Ovary (tissue), 9 donors: ENCODE data around the gene ERAL1. TPM values are rescaled to one million over a fixed set of nuclear protein-coding genes. Genes with fewer than 3 reads are reported as not detected.

Experiments used
- DNase-seq, 5 donors: peaks; one replicate each; pipeline ENCODE4 v3.0.0-alpha.2; 2019 to 2020
- H3K27ac ChIP-seq, 2 donors: fragments of 200-600 bp; one replicate each; pipeline versions ENCODE4 v1.5.1 to v1.8.0; 2019 to 2022
- H3K27me3 ChIP-seq: fragments of 200-600 bp; one replicate; pipeline ENCODE4 v1.8.0; 2022
- H3K36me3 ChIP-seq: fragments of 200-600 bp; sonication (generic); one replicate; pipeline ENCODE4 v1.5.1; 2019
- H3K4me1 ChIP-seq: one replicate; pipeline ENCODE4 v1.8.1; 2013; ENCODE audit warnings: mild to moderate bottlenecking, moderate library complexity; ENCODE audit not compliant: insufficient read depth
- H3K4me3 ChIP-seq: fragments of 200-600 bp; sonication (generic); one replicate; pipeline ENCODE4 v1.5.1; 2017
- H3K9me3 ChIP-seq, 2 donors: fragments of 200-600 bp in 1 of 2; sonication (generic) in 1 of 2; one replicate each; pipeline versions ENCODE4 v1.5.1 to v1.8.1; 2013 to 2019; ENCODE audit warnings: mild to moderate bottlenecking in 1 of 2, moderate library complexity in 1 of 2
- EP300 ChIP-seq: sonication (generic); formaldehyde crosslinking; IDR thresholded peaks from one replicate; pipeline ENCODE4 v1.6.1; 2017; ENCODE audit warnings: antibody characterized with exemption
- POLR2A ChIP-seq: fragments of 450-650 bp; IDR thresholded peaks from one replicate; pipeline ENCODE4 v1.6.1; 2017; ENCODE audit warnings: antibody characterized with exemption, mild to moderate bottlenecking, moderate library complexity
- WGBS, 3 donors: extraction: QIAGEN DNeasy Blood & Tissue Kit in 1 of 3; methylation state at CpG; one replicate each; pipeline versions ENCODE4 v1.1.5 to v1.1.7; 2013 to 2017; 5-methylcytosine and 5-hydroxymethylcytosine counted together
- intact Hi-C, 4 donors: fragments of 100-400 bp; cut with DNase I; formaldehyde crosslinking; loops; one replicate each; pipeline versions ENCODE4 v1.11.0 to v1.15.1; 2022 to 2023
- polyA plus RNA-seq, 2 donors: library from polyadenylated mRNA; stranded (reverse); fragments of 200-250 nt in 1 of 2; fragments of 350-450 nt in 1 of 2; fragmentation: Illumina TruSeq in 1 of 2; extraction: RNeasy Lipid Tissue Mini Kit (QIAGEN cat#74804) in 1 of 2; gene quantifications; one replicate each; pipeline ENCODE4 v1.2.3, GENCODE V29; 2013 to 2014
- total RNA-seq, 7 donors: library from RNA; depleted of rRNA in 2 of 7; stranded (reverse); fragments of >200 nt in 2 of 7; fragmentation: NEBNext Ultra II Directional in 3 of 7; extraction: Animal tissue kit (Norgen Biotek cat#: 25700) in 3 of 7; gene quantifications; one replicate each; pipeline versions ENCODE4 v1.1.0 to v1.2.4, GENCODE V29; 2016 to 2023
- TF ChIP-seq, protein P1 (sequence below), 3 donors: fragments of 450-650 bp in 2 of 3; fragments of 200-600 bp in 1 of 3; IDR thresholded peaks; one replicate each; pipeline versions ENCODE4 v1.5.1 to v1.8.0; 2016 to 2022; ENCODE audit warnings: antibody characterized with exemption in 3 of 3, mild to moderate bottlenecking in 1 of 3
- donor health status: DM: no; HTN: no; CAD: no; lungs with moderate emphysema.
- donor health status: DM: no; HTN: no; CAD: no.
- donor health status: Bipolar disorder and iron deficiency.
- donor health status: DM: yes; HTN: yes; CAD: no.
- donor health status: DM: no; HTN: no; CAD: no.
- donor health status: DM: yes; HTN: yes; CAD: no.

The ERAL1 gene
- total and polyA plus RNA-seq, 9 donors, result 18.8 to 61.9 (median 28.9) TPM

DNA sequence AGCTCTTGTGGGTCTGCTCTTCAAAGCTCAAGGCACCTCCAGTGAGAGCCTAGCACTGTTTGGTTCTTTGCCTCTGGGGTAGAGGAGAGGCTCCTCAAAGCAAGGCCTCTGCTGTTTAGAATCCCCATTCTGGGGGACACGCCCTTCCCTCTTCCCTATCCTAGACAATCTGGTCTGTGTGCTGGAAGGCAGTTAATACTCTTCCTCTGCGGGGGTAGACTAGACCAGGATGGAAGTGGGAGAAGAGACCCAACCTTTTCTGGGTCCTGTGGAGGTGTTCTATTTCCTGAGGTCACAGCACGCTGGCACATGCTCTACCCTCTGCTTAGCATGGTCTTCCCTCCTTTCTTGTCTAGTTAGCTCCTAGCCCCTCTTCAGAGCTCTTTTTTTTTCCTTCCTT lies 7.7 kb downstream of the ERAL1 start:
- no peak overlapping the region for H3K4me3 ChIP-seq
- no peak for TF ChIP-seq EP300
- TF ChIP-seq POLR2A, result no peak
- TF ChIP-seq, protein P1, sequence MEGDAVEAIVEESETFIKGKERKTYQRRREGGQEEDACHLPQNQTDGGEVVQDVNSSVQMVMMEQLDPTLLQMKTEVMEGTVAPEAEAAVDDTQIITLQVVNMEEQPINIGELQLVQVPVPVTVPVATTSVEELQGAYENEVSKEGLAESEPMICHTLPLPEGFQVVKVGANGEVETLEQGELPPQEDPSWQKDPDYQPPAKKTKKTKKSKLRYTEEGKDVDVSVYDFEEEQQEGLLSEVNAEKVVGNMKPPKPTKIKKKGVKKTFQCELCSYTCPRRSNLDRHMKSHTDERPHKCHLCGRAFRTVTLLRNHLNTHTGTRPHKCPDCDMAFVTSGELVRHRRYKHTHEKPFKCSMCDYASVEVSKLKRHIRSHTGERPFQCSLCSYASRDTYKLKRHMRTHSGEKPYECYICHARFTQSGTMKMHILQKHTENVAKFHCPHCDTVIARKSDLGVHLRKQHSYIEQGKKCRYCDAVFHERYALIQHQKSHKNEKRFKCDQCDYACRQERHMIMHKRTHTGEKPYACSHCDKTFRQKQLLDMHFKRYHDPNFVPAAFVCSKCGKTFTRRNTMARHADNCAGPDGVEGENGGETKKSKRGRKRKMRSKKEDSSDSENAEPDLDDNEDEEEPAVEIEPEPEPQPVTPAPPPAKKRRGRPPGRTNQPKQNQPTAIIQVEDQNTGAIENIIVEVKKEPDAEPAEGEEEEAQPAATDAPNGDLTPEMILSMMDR (IDR thresholded peaks at IDR 0.05), result no peak
- no peak for DNase-seq
- no peaks in the 10 kb centered on the region for H3K36me3 ChIP-seq
- H3K4me1 ChIP-seq, result no peaks in the 10 kb centered on the region
- no peaks in the 10 kb centered on the region for H3K27me3 ChIP-seq
- 93 to 96% (median 96%) methylated on average over 3 of the region's 3 CpGs for WGBS, 3 donors
- no peaks in the 10 kb centered on the region for H3K9me3 ChIP-seq
- no peak overlapping the region for H3K27ac ChIP-seq
- intact Hi-C loops, result no loop called here

DNA sequence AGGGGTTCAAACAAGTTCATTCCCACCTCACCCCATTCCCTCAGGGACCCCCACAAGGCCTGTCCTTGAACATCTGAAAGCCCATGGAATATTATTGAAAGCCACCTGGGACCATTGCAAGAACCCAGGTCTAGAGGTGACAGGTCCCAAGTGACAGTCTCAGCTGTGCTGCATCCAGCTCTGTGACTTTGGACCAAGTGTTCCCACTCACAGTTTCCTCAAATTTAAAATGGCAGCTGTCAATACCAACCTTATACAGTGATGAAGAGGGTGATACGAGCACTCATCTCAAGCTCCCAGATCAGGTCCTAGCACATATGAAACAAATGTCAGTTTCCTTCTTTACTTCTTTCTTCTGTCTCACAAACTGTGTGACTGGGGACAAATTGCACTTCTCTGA lies 9.1 kb downstream of the ERAL1 start:
- no peak overlapping the region for H3K4me3 ChIP-seq
- TF ChIP-seq, protein P1 (IDR thresholded peaks at IDR 0.05), result no peak
- TF ChIP-seq POLR2A (no peak), EP300 (no peak)
- 86 to 93% (median 91%) methylated on average over 1 of the region's 1 CpG for WGBS, 3 donors
- intact Hi-C loops, result no loop called here
- no peaks in the 10 kb centered on the region for H3K4me1 ChIP-seq
- H3K27ac ChIP-seq, result no peak overlapping the region
- DNase-seq, result no peak
- H3K9me3 ChIP-seq, result no peaks in the 10 kb centered on the region
- no peaks in the 10 kb centered on the region for H3K36me3 ChIP-seq
- H3K27me3 ChIP-seq, result no peaks in the 10 kb centered on the region

DNA sequence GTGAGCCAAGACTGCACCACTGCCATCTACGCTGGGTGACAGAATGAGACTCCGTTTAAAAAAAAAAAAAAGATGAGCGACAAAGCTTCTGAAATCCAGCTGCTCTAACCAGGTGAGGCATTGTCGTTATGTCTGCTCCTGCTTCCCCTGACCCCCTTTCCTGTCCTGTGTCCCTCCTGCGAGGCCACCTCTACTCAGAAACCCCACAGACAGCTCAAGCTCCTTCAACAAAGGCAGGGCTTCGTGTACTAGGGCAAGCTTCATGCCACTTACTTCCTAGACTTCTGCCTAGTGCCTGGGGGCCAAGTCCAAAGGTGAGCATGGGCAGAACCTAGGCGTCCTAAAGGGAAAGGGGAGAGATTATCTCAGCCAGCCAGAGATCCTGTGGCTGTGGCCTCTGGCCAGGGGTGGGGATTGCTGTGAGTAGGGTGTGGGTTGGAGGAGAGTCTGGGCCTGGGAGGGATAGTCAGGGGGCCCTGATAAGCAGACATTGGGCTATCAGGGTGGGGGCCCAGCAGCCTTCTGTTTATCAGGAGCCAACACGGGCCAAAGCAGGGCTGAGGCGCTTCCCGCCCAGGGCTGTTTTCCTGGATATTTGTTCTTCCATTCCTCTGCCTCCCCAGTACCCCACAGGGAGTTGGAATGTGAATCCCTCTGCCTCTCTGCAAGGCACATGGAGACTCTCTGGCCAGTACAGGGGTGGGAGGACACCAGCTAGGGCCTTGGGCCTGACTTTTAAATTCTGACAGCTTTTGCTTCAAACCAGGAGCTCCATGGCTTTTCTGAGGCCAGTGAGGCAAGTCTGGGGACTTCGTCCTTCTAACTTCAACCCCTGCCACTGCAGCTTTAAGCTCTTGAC lies 10.4 kb downstream of the ERAL1 start:
- Histone ChIP-seq H3K36me3 (no peaks in the 10 kb centered on the region), H3K4me3 (no peak overlapping the region), H3K27ac (no peak overlapping the region), H3K4me1 (no peaks in the 10 kb centered on the region), H3K27me3 (no peaks in the 10 kb centered on the region), H3K9me3 (no peaks in the 10 kb centered on the region)
- intact Hi-C loops, result no loop called here
- TF ChIP-seq POLR2A (no peak), EP300 (no peak)
- TF ChIP-seq, protein P1 (IDR thresholded peaks at IDR 0.05), result no peak
- 69 to 80% (median 77%) methylated on average over 11 of the region's 11 CpGs for WGBS, 3 donors
- no peak for DNase-seq

DNA sequence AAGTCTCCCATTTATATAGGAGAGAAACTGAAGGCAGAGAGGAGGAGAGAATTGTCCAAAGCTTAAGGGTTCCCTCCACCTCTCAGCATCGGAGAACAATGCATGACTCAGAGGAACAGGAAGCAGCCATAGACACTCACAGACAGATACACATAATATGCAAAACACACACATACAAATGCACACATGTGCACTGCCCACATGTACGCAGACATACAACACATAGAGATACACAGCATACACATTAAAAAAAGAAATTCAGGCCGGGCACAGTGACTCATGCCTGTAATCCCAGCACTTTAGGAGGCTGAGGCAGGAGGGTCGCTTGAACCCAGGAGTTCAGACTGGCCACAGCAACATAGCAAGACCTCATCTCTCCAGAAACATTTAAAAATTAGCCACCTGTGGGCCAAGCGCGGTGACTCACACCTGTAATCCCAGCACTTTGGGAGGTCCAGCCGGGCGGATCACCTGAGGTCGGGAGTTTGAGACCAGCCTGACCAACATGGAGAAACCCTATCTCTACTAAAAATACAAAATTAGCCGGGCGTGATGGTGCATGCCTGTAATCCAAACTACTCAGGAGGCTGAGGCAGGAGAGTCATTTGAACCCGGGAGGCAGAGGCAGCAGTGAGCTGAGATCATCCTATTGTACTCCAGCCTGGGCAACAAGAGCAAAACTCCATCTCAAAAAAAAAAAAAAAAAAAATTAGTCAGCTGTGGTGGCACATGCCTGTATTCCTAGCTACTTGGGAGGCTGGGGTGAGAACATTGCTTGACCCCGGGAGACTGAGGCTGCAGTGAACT lies 11.3 kb downstream of the ERAL1 start:
- no peak for TF ChIP-seq POLR2A
- TF ChIP-seq, protein P1 (IDR thresholded peaks at IDR 0.05), result no peak
- no peak for TF ChIP-seq EP300
- Histone ChIP-seq H3K27ac (no peak overlapping the region), H3K36me3 (no peaks in the 10 kb centered on the region), H3K9me3 (no peaks in the 10 kb centered on the region), H3K27me3 (no peaks in the 10 kb centered on the region), H3K4me3 (no peak overlapping the region), H3K4me1 (no peaks in the 10 kb centered on the region)
- DNase-seq, result no peak
- intact Hi-C loops, result no loop called here
- WGBS, 3 donors, result 88 to 91% (median 89%) methylated on average over 13 of the region's 13 CpGs
